ENCODE measurements around the gene ADAMTS10. TPM values are rescaled to one million over a fixed set of nuclear protein-coding genes. Genes with fewer than 3 reads are reported as not detected.

The ADAMTS10 gene
- total and polyA plus RNA-seq, 2 of the 13 experiments (the other 11 are each of a cell fraction or from before 2014, with no cell fraction given) = 0.49 to 1.7 TPM

DNA sequence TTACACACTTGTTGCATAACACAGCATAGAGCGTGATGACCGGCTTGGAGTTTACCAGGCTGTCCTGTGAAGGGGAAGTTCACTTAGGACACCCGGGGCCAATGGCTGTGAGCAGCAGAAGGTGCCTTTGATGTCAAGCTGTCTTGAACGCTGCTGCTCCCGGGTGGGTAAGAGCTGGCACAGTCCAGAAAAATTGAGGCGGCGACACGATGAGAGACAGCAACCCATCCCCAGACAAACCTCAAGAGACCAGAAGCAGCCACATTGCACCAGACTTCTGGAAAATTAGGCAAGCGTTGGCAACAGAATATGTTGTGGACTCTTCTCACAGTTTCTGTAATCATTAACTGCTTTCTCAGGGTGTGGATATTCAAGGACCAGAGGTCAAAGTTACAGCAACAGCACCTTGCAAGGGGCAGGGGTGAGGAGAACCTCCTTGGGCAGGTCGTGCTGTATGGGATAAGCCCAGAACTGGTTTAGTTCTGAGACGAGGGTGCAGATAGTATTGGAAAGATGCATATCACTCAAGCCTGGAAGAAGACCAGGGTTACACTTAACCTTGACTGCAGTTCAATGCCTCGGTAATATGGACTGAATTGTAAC is 30.0 kb upstream of the ADAMTS10 start (continued):
- TF ChIP-seq, protein P1, sequence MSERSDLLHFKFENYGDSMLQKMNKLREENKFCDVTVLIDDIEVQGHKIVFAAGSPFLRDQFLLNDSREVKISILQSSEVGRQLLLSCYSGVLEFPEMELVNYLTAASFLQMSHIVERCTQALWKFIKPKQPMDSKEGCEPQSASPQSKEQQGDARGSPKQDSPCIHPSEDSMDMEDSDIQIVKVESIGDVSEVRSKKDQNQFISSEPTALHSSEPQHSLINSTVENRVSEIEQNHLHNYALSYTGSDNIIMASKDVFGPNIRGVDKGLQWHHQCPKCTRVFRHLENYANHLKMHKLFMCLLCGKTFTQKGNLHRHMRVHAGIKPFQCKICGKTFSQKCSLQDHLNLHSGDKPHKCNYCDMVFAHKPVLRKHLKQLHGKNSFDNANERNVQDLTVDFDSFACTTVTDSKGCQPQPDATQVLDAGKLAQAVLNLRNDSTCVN (CRISPR knock-in tag; IDR thresholded peaks at IDR 0.05; ENCODE audit: borderline replicate concordance) = peak; percentile 96
- TF ChIP-seq ZNF446 (CRISPR knock-in tag; IDR thresholded peaks at IDR 0.05) (no peak), KLF11 (CRISPR knock-in tag; IDR thresholded peaks at IDR 0.05) (no peak), PHF21A (CRISPR knock-in tag; IDR thresholded peaks at IDR 0.05) (peak; percentile 83), EHMT2 (IDR thresholded peaks at IDR 0.05; ENCODE audit: borderline replicate concordance, low read depth, low read length) (peak; percentile 81; the same call in 1 of the 2 replicates), ZNF264 (CRISPR knock-in tag; IDR thresholded peaks at IDR 0.05) (peak; percentile 63; the same call in 1 of the 2 replicates), MEF2D (CRISPR knock-in tag; IDR thresholded peaks at IDR 0.05) (0 out of 2 replicates have a peak, but pooled peaks have one; percentile 37), ZNF768 (CRISPR knock-in tag; IDR thresholded peaks at IDR 0.05) (no peak), RFXANK (CRISPR knock-in tag; IDR thresholded peaks at IDR 0.05) (peak; percentile 80), ZNF780A (CRISPR knock-in tag; IDR thresholded peaks at IDR 0.05) (no peak), GTF3A (CRISPR knock-in tag; conservative IDR thresholded peaks at IDR 0.05) (no peak), MED1 (CRISPR knock-in tag; IDR thresholded peaks at IDR 0.05) (peak; percentile 74), ZNF740 (CRISPR knock-in tag; IDR thresholded peaks at IDR 0.05) (no peak), ZHX1 (CRISPR knock-in tag; IDR thresholded peaks at IDR 0.05; ENCODE audit: low read depth) (no peak), ARID2 (CRISPR knock-in tag; IDR thresholded peaks at IDR 0.05; ENCODE audit: borderline replicate concordance) (no peak), HDAC1 (CRISPR knock-in tag; IDR thresholded peaks at IDR 0.05) (peak; percentile 70), ZNF556 (CRISPR knock-in tag; IDR thresholded peaks at IDR 0.05; ENCODE audit: borderline replicate concordance) (peak; percentile 30; the same call in 1 of the 2 replicates), JARID2 (CRISPR knock-in tag; IDR thresholded peaks at IDR 0.05; ENCODE audit: insufficient replicate concordance) (no peak), ZNF350 (CRISPR knock-in tag; IDR thresholded peaks at IDR 0.05; ENCODE audit: borderline replicate concordance, low read depth) (peak; percentile 71; the same call in 1 of the 2 replicates), PBX2 (CRISPR knock-in tag; IDR thresholded peaks at IDR 0.05) (no peak)
- TF ChIP-seq, protein P2, sequence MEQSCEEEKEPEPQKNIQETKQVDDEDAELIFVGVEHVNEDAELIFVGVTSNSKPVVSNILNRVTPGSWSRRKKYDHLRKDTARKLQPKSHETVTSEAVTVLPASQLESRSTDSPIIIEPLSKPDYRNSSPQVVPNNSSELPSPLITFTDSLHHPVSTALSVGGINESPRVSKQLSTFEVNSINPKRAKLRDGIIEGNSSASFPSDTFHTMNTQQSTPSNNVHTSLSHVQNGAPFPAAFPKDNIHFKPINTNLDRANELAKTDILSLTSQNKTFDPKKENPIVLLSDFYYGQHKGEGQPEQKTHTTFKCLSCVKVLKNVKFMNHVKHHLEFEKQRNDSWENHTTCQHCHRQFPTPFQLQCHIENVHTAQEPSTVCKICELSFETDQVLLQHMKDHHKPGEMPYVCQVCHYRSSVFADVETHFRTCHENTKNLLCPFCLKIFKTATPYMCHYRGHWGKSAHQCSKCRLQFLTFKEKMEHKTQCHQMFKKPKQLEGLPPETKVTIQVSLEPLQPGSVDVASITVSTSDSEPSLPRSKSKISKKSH (CRISPR knock-in tag; IDR thresholded peaks at IDR 0.05; ENCODE audit: borderline replicate concordance) = no peak
- TF ChIP-seq, protein P3, sequence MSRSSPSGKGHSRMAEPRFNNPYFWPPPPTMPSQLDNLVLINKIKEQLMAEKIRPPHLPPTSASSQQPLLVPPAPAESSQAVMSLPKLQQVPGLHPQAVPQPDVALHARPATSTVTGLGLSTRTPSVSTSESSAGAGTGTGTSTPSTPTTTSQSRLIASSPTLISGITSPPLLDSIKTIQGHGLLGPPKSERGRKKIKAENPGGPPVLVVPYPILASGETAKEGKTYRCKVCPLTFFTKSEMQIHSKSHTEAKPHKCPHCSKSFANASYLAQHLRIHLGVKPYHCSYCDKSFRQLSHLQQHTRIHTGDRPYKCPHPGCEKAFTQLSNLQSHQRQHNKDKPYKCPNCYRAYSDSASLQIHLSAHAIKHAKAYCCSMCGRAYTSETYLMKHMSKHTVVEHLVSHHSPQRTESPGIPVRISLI (CRISPR knock-in tag; IDR thresholded peaks at IDR 0.05; ENCODE audit: borderline replicate concordance) = peak; percentile 91

Data from HepG2 (cell line).